AG04449 (cell line): Measurements from ENCODE around the gene HSF2BP.

Experiments
- CTCF ChIA-PET: fragments of 350-600 bp; formaldehyde crosslinking; extraction: SDS; loops from one replicate; lab custom pipeline; 2021; ENCODE audit warnings: antibody characterized with exemption; lab: Yijun Ruan, JAX
- POLR2A ChIA-PET: fragments of 400-600, 350-600 bp; formaldehyde crosslinking; extraction: SDS; loops from one replicate; lab custom pipeline; 2020; ENCODE audit warnings: antibody characterized with exemption, inconsistent platforms; lab: Yijun Ruan, JAX
- DNase-seq: peaks from one replicate; pipeline ENCODE4 v3.0.0-alpha.2; 2010; ENCODE audit warnings: low read depth, low spot score
- H3K4me3 ChIP-seq: 2 replicates; pipeline ENCODE4 v1.5.1; 2011; ENCODE audit warnings: low read depth, mild to moderate bottlenecking, control low read depth, low read length
- CTCF ChIP-seq: IDR thresholded peaks from one replicate; pipeline ENCODE4 v1.5.1; 2011; ENCODE audit warnings: mild to moderate bottlenecking, moderate library complexity, low read length, control low read depth, inconsistent platforms; ENCODE audit not compliant: insufficient read depth; ENCODE audit errors: missing control alignments

HSF2BP gene

DNA sequence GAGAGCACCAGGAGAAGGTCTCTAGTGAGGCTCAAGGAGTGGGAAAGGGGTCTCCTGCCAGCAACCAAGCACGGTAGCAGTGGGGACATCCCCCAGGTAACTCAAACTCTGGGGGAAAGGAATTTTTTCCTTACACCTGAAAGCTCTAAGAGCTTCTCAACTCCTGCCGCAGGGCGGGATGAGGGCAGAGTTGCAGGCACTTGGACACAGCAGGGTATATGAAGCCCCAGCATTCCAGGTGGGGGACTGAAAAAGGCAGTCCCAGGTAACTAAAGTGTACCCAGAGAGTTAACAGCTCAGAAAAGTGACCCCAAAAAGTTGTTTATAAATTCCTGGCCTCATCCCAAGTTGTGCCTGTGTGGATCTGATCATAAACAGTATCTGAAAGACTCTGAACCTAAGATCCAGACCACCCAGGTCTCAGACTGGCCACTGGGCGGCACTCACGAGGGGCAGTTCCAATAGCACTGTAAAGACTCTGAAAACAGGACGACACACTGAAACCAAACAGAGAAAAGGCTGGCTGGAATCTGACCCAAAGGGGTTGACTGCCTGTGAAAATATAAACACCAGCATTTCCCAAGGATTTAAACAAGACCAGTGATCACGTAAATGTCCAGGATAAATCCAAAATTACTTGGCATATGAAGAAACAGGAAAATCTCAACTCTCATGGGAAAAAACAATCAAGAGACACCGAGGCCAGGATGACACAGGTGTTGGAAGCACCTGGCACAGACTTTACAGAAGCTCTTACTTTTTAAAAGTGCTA, 47.5 kb downstream of the HSF2BP start:
- ChIA-PET CTCF (interaction anchor here (0.7 to 4.9 kb wide), 13 partner anchors 9 to 50 kb away, joined by 3 to 54 read pairs (median 7); no protein-coding TSS in a partner anchor), POLR2A (no interaction called here)
- H3K4me3 ChIP-seq, result no peak overlapping the region
- peak; percentile 74 for TF ChIP-seq CTCF
- no peak for DNase-seq

GRCh38 chr21:43609501-43610340, 49.6 kb downstream of the HSF2BP start:
- POLR2A ChIA-PET, result no interaction called here
- no peak for DNase-seq
- H3K4me3 ChIP-seq, result no peak overlapping the region
- no peak for TF ChIP-seq CTCF
- CTCF ChIA-PET, result interaction anchor here (3.3 to 4.9 kb wide), 3 partner anchors 11 to 36 kb away, joined by 27 to 54 read pairs (median 28); no protein-coding TSS in a partner anchor

- POLR2A ChIA-PET, result no interaction called here
- no peak overlapping the region for H3K4me3 ChIP-seq
- CTCF ChIA-PET, result interaction anchor here (4.8 kb wide), 1 partner anchor 10 kb away, joined by 28 read pairs; no protein-coding TSS in a partner anchor
- DNase-seq, result no peak
- TF ChIP-seq CTCF, result no peak
Measured at GRCh38 chr21:43608664-43609063, 50.6 kb downstream of the HSF2BP start.

- ChIA-PET CTCF (interaction anchor here (1.4 kb wide), 1 partner anchor 11 kb away, joined by 4 read pairs; no protein-coding TSS in a partner anchor), POLR2A (no interaction called here)
- no peak for TF ChIP-seq CTCF
- no peak for DNase-seq
- H3K4me3 ChIP-seq, result no peak overlapping the region
Measured at GRCh38 chr21:43608225-43608624, 51.1 kb downstream of the HSF2BP start.

DNA sequence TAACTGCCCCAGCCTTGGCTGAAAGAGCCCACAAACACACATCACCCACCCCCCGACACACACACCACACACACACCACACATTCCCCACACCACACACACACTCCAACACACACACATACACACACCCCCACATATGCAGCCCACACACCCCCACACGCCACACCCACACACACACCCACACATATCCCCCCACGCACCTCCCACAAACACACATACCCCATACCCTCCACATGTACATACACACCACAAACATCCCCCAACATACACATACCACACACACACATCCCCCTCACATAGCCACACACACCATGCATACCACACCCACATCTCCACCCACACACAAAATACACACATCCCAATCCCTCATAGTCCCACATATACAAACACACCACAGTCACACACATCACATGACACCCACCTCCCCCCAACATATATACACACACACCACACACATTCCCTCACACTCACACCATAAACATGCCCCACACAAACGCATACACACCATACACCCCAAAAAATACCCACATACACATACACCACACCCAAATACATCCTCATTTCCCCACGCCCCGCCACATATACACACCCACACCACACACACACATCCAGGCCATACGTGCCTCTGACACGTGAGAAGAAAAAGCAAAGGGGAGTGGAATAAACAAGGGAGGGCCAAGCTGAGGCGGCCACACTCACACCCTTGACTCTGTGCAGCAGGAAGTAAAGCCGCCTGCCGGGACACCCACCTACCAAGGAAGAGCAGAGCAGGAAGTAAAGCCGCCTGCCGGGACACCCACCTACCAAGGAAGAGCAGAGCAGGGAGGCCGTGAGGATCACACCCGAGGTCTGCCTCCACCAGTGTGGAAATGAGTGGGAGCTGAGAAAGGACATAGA, 53.7 kb downstream of the HSF2BP start:
- POLR2A ChIA-PET, result no interaction called here
- H3K4me3 ChIP-seq, result no peak overlapping the region
- DNase-seq, result no peak
- CTCF ChIA-PET, result no interaction called here
- TF ChIP-seq CTCF, result no peak
